Measurements from ENCODE around the gene PRUNE2. TPM values are rescaled to one million over a fixed set of nuclear protein-coding genes. Genes with fewer than 3 reads are reported as not detected.

Gene PRUNE2
- total and polyA plus RNA-seq, 12 donors, result 0.87 to 5.7 (median 1.6) TPM

DNA sequence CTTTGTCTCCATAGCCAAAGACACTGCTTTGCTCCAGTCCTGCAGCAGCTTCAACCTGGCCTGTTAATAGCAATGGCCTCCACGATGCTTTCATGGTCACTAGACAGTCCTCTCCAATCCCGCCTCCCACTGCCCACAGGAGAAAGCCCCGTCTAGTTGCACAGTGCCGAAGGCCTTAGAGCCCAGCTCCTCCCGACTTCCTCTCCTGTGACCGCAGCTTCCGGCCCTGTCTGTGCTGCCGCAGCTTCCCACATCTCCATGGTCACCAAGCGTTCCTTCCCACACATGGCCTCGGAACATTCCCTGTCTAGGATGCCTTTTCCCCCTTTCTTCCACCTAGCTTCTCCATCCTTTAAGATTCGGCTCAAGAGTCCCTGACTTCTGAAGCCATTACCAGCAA is 118.2 kb downstream of the PRUNE2 start:
- intact Hi-C loops (cut with DNase I), result no loop called here
- no peak overlapping the region for H3K27ac ChIP-seq
- ATAC-seq (no peak), DNase-seq (no peak)
- TF ChIP-seq, protein P1, sequence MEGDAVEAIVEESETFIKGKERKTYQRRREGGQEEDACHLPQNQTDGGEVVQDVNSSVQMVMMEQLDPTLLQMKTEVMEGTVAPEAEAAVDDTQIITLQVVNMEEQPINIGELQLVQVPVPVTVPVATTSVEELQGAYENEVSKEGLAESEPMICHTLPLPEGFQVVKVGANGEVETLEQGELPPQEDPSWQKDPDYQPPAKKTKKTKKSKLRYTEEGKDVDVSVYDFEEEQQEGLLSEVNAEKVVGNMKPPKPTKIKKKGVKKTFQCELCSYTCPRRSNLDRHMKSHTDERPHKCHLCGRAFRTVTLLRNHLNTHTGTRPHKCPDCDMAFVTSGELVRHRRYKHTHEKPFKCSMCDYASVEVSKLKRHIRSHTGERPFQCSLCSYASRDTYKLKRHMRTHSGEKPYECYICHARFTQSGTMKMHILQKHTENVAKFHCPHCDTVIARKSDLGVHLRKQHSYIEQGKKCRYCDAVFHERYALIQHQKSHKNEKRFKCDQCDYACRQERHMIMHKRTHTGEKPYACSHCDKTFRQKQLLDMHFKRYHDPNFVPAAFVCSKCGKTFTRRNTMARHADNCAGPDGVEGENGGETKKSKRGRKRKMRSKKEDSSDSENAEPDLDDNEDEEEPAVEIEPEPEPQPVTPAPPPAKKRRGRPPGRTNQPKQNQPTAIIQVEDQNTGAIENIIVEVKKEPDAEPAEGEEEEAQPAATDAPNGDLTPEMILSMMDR (IDR thresholded peaks at IDR 0.05), result no peak
- no peaks in the 10 kb centered on the region for H3K9me3 ChIP-seq
- WGBS, 2 donors, result 79 to 81% methylated on average over 11 of the region's 11 CpGs
- no peaks in the 10 kb centered on the region for H3K4me1 ChIP-seq
- no peak overlapping the region for H3K4me3 ChIP-seq
- H3K27me3 ChIP-seq, result peaks cover 0 to 3% (median 0%) of the 10 kb centered on the region in 7 donors
- no peaks in the 10 kb centered on the region for H3K36me3 ChIP-seq

DNA sequence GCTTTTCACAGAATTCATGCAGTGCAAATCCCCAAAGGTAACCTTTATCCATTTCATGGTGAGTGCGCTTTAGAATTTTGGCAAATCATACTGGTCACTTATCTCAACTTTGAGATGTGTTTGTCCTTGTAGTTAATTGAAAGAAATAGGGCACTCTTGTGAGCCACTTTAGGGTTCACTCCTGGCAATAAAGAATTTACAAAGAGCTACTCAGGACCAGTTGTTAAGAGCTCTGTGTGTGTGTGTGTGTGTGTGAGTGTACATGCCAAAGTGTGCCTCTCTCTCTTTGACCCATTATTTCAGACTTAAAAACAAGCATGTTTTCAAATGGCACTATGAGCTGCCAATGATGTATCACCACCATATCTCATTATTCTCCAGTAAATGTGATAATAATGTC is 120.4 kb downstream of the PRUNE2 start:
- 81 to 82% methylated on average over 1 of the region's 1 CpG for WGBS, 2 donors
- no peak for ATAC-seq
- TF ChIP-seq, protein P1 (IDR thresholded peaks at IDR 0.05), result no peak

DNA sequence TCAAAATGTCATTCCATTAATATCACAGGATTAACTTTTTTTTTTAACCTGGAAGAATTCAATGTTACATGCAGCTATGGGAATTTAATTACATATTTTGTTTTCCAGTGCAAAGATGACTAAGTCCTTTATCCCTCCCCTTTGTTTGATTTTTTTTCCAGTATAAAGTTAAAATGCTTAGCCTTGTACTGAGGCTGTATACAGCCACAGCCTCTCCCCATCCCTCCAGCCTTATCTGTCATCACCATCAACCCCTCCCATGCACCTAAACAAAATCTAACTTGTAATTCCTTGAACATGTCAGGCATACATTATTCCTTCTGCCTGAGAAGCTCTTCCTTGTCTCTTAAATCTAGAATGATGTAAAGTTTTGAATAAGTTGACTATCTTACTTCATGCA is 121.0 kb downstream of the PRUNE2 start:
- H3K36me3 ChIP-seq, result no peaks in the 10 kb centered on the region
- H3K4me1 ChIP-seq, result no peaks in the 10 kb centered on the region
- DNase-seq, result no peak
- TF ChIP-seq, protein P1 (IDR thresholded peaks at IDR 0.05), result no peak
- no peak overlapping the region for H3K27ac ChIP-seq
- intact Hi-C loops (cut with DNase I), result no loop called here
- no peak for ATAC-seq
- H3K9me3 ChIP-seq, result no peaks in the 10 kb centered on the region
- no peak overlapping the region for H3K4me3 ChIP-seq
- H3K27me3 ChIP-seq, result peaks cover 0 to 7% (median 0%) of the 10 kb centered on the region in 7 donors

More for the DNA sequence above, 120.4 kb downstream of the PRUNE2 start:
- H3K36me3 ChIP-seq, result no peaks in the 10 kb centered on the region
- no peaks in the 10 kb centered on the region for H3K9me3 ChIP-seq
- H3K4me1 ChIP-seq, result no peaks in the 10 kb centered on the region
- H3K27me3 ChIP-seq, result peaks cover 0 to 7% (median 0%) of the 10 kb centered on the region in 7 donors
- intact Hi-C loops (cut with DNase I), result no loop called here
- no peak for DNase-seq
- H3K27ac ChIP-seq, result no peak overlapping the region
- no peak overlapping the region for H3K4me3 ChIP-seq

DNA sequence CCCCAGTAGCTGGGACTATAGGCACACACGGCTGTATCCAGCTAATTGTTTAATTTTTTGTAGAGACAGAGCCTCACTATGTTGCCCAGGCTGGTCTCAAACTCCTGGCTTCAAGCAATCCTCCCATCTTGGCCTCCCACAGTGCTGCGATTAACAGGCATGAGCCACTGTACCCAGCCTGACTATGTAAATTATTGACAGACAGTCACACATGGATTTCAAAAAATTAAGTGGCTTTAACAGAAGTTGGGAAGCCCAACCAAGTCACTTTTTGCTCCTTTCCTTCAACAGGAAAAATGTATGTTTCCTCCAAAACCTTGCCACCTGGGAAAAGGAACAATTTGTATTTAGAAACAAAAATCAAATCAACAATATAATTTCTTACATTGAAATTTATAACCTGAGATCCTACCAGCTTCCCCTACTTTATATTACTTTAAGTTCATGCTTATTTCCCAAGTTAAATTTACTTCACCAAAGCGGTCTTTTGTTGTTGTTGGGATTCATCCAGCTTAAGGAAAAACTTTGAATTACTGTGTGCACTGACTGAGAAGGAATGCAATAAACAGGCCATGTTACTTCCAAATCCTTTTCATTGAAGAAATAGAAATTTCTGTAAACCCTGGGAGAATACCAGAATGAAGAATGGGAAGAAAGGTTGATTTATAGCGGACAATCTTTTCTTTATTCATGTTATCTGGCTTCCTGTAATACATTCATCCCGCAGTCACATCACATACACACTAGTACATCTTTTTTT is 133.0 kb downstream of the PRUNE2 start:
- no peaks in the 10 kb centered on the region for H3K9me3 ChIP-seq
- 48 to 72% methylated on average over 5 of the region's 5 CpGs for WGBS, 2 donors
- no peaks in the 10 kb centered on the region for H3K4me1 ChIP-seq
- no peak overlapping the region for H3K27ac ChIP-seq
- intact Hi-C loops (cut with DNase I), result no loop called here
- no peak overlapping the region for H3K4me3 ChIP-seq
- TF ChIP-seq, protein P1 (IDR thresholded peaks at IDR 0.05), result no peak
- no peak for ATAC-seq
- H3K27me3 ChIP-seq, result peaks cover 0 to 9% (median 0%) of the 10 kb centered on the region in 7 donors
- no peaks in the 10 kb centered on the region for H3K36me3 ChIP-seq
- DNase-seq, result no peak

Data from heart right ventricle (tissue), 16 donors.